K562 (cell line): ENCODE measurements around the gene FGFR4. TPM values are rescaled to one million over a fixed set of nuclear protein-coding genes. Genes with fewer than 3 reads are reported as not detected.
A peak's percentile ranks its signal among the peaks of the same experiment; 100 is the strongest.

Experiments
- ATAC-seq: fragments of 200-7000 bp; cut with Tn5 transposase; 3 replicates; pipeline ENCODE4 v1.9.1; 2020; ENCODE audit warnings: moderate library complexity
- BruUV-seq: library from RNA; stranded (reverse); fragments of 400-500 nt; replicated peaks from 2 replicates; lab custom pipeline; 2021; lab: Mats Ljungman, UMichigan
- CTCF ChIA-PET: fragments of 300-600 bp; formaldehyde crosslinking; extraction: SDS; loops from one replicate; lab custom pipeline; 2021; ENCODE audit warnings: low intra/inter-chr PET ratio; lab: Yijun Ruan, JAX
- POLR2A ChIA-PET: fragments of 300-600, 350-650 bp; sonication (Branson Sonifier 250); formaldehyde crosslinking; extraction: SDS; loops from one replicate; lab custom pipeline; 2021; ENCODE audit warnings: antibody characterized with exemption, inconsistent platforms; lab: Yijun Ruan, JAX
- DNase-seq, 4 experiments: peaks; one replicate each; pipeline versions ENCODE4 v3.0.0 to v3.0.0-alpha.2; 2011 to 2018; ENCODE audit warnings: low spot score in 3 of 4, mixed read lengths in 3 of 4; ENCODE audit errors: extremely low read depth in 1 of 4
- FAIRE-seq: peaks from 2 replicates; lab custom pipeline; 2011; peaks lifted over from hg19 to GRCh38; lab: Jason Lieb, UNC
- H2AFZ ChIP-seq: 2 replicates; pipeline ENCODE4 v1.6.0; 2011; ENCODE audit warnings: low read depth, low read length, control low read depth, inconsistent platforms
- H3K27ac ChIP-seq: fragments of 200-600 bp; 3 replicates; pipeline ENCODE4 v1.8.0; 2011; ENCODE audit warnings: low read depth, mild to moderate bottlenecking, control low read depth, inconsistent platforms, low read length, moderate library complexity, mixed read lengths; ENCODE audit errors: extremely low read depth
- H3K27me3 ChIP-seq, 2 experiments: fragments of 300-600 bp in 1 of 2; 2 replicates in 1 of 2; 3 replicates in 1 of 2; pipeline versions ENCODE4 v1.6.0 to v1.8.0; 2011; ENCODE audit warnings: inconsistent platforms in 2 of 2, low read length in 2 of 2, mild to moderate bottlenecking in 1 of 2, mixed read lengths in 1 of 2, moderate library complexity in 1 of 2; ENCODE audit not compliant: control insufficient read depth in 2 of 2, insufficient read depth in 2 of 2
- H3K36me3 ChIP-seq: fragments of 300-600 bp; 3 replicates; pipeline ENCODE4 v1.8.0; 2011; ENCODE audit warnings: mild to moderate bottlenecking, low read length, inconsistent platforms; ENCODE audit not compliant: control insufficient read depth, insufficient read depth
- H3K4me1 ChIP-seq, 2 experiments: fragments of 200-600 bp in 1 of 2; replicated peaks in 1 of 2; 2 replicates in 1 of 2; 3 replicates in 1 of 2; pipeline versions ENCODE4 v1.5.1 to v1.8.0; 2011; ENCODE audit warnings: inconsistent platforms in 2 of 2, low read length in 2 of 2, mild to moderate bottlenecking in 1 of 2, mixed read lengths in 1 of 2, moderate library complexity in 1 of 2; ENCODE audit not compliant: control insufficient read depth in 2 of 2, insufficient read depth in 2 of 2
- H3K4me2 ChIP-seq: 2 replicates; pipeline ENCODE4 v1.6.1; 2011; ENCODE audit warnings: low read length, control low read depth, inconsistent platforms, mixed read lengths; ENCODE audit not compliant: insufficient read depth
- H3K4me3 ChIP-seq: fragments of 200-600 bp; sonication (generic), shearing (Covaris generic); 2 replicates; pipeline ENCODE4 v1.5.1; 2016; ENCODE audit warnings: control low read depth, inconsistent platforms
- H3K79me2 ChIP-seq: fragments of 200-600 bp; 3 replicates; pipeline ENCODE4 v1.8.0; 2011; ENCODE audit warnings: low read length, inconsistent platforms; ENCODE audit not compliant: control insufficient read depth, insufficient read depth
- H3K9ac ChIP-seq, 2 experiments: 2 replicates each; pipeline versions ENCODE4 v1.6.0 to v1.6.1; 2011; ENCODE audit warnings: low read depth in 2 of 2, low read length in 2 of 2, control low read depth in 1 of 2, inconsistent platforms in 1 of 2, mild to moderate bottlenecking in 1 of 2, mixed read lengths in 1 of 2; ENCODE audit not compliant: insufficient read depth in 1 of 2
- H3K9me1 ChIP-seq: one replicate; pipeline ENCODE4 v1.6.0; 2011; ENCODE audit warnings: inconsistent platforms, mild to moderate bottlenecking, low read length, moderate library complexity; ENCODE audit not compliant: control insufficient read depth, insufficient read depth
- H3K9me3 ChIP-seq: replicated peaks from 2 replicates; pipeline ENCODE4 v1.5.1; 2011; ENCODE audit warnings: low read depth, low read length, inconsistent platforms; ENCODE audit not compliant: control insufficient read depth, insufficient read depth
- H4K20me1 ChIP-seq: replicated peaks from 2 replicates; pipeline ENCODE4 v1.6.1; 2011; ENCODE audit warnings: low read length, inconsistent platforms, mixed read lengths; ENCODE audit not compliant: control insufficient read depth, insufficient read depth
- AFF1 ChIP-seq, 2 experiments: fragments of 450-650 bp; IDR thresholded peaks; 2 replicates each; pipeline ENCODE4 v1.6.1; 2018; ENCODE audit warnings: mild to moderate bottlenecking in 2 of 2, low read depth in 1 of 2; ENCODE audit not compliant: partially characterized antibody in 2 of 2
- FOS ChIP-seq: IDR thresholded peaks from 3 replicates; pipeline ENCODE4 v1.6.1; 2011; ENCODE audit not compliant: insufficient read length; ENCODE audit errors: extremely low read depth
- OTX1 ChIP-seq: fragments of 450-650 bp; formaldehyde crosslinking; IDR thresholded peaks from 2 replicates; pipeline ENCODE4 v1.4.0; 2022; ENCODE audit warnings: mild to moderate bottlenecking
- ZBTB7A ChIP-seq: IDR thresholded peaks from 2 replicates; pipeline ENCODE4 v1.6.1; 2011; ENCODE audit warnings: low read depth, mild to moderate bottlenecking, low read length, moderate library complexity, borderline replicate concordance; ENCODE audit not compliant: control insufficient read depth
- ZKSCAN1 ChIP-seq: fragments of 150-350 bp; IDR thresholded peaks from 2 replicates; pipeline ENCODE4 v1.6.1; 2016; ENCODE audit warnings: low read depth, low read length
- WGBS: fragments of 100-300 bp; shearing (Covaris generic); methylation state at CpG from one replicate; pipeline ENCODE4 v1.1.6; 2016; ENCODE audit warnings: low coverage, mixed read lengths; ENCODE audit not compliant: insufficient coverage; ENCODE audit errors: missing lambda C conversion rate; 5-methylcytosine and 5-hydroxymethylcytosine counted together
- in situ Hi-C: fragments of 300-500 bp; cut with MboI; formaldehyde crosslinking; loops from 4 replicates; pipeline ENCODE4 v1.15.0; 2018; ENCODE audit warnings: inconsistent platforms, mixed read lengths
- intact Hi-C: fragments of 100-400 bp; cut with micrococcal nuclease; formaldehyde crosslinking; loops from 2 replicates; pipeline ENCODE4 v1.14.2; 2022
- polyA plus RNA-seq, 8 experiments: library from polyadenylated mRNA; depleted of rRNA in 4 of 8; stranded (reverse) in 5 of 8; unstranded in 3 of 8; fragments of >200 nt; fragmentation: Nextera tagmentation in 2 of 8; fragmentation: Illumina TruSeq in 1 of 8; extraction: Ambion mirVana in 2 of 8; extraction: Trizol in 1 of 8; gene quantifications; 2 replicates each; pipeline versions ENCODE4 v1.2.1 to v1.2.3, GENCODE V29; 2011 to 2014; ENCODE audit warnings: inconsistent platforms in 1 of 8, missing spikeins in 1 of 8
- total RNA-seq, 7 experiments: library from RNA; depleted of rRNA in 6 of 7; stranded (reverse); fragments of >200 nt in 6 of 7; fragmentation: Illumina TruSeq in 2 of 7; extraction: Trizol in 2 of 7; gene quantifications; 2 replicates each; pipeline versions ENCODE4 v1.2.1 to v1.2.3, GENCODE V29; 2011 to 2021; ENCODE audit warnings: low replicate concordance in 1 of 7

FGFR4 gene
- total and polyA plus RNA-seq, 9 of the 15 experiments (the other 6 are each of a cell fraction or from before 2014, with no cell fraction given), result 0.76 to 35.4 (median 7.5) TPM

GRCh38 chr5:177040814-177041420, 45.8 kb upstream of the FGFR4 start (continued):
- TF ChIP-seq AFF1 (IDR thresholded peaks at IDR 0.05; ENCODE audit: low read depth in 1 of 2, partially characterized antibody in 2 of 2), result no peak
- no peak for TF ChIP-seq FOS

- Histone ChIP-seq H3K4me2 (no peak overlapping the region), H3K79me2 (peaks cover 18% of the 10 kb centered on the region), H3K27me3 (no peaks in the 10 kb centered on the region), H2AFZ (no peak overlapping the region), H3K36me3 (peaks cover 74% of the 10 kb centered on the region), H3K9me3 (no peaks in the 10 kb centered on the region; the same call in 1 of the 2 replicates), H4K20me1 (no peaks in the 10 kb centered on the region; the same call in 1 of the 2 replicates), H3K9me1 (no peaks in the 10 kb centered on the region), H3K4me3 (no peak overlapping the region), H3K27ac (no peak overlapping the region), H3K9ac (no peak overlapping the region), H3K4me1 (no peaks in the 10 kb centered on the region; a peak in 1 of 5 replicates)
- WGBS, result 96% methylated on average over 2 of the region's 2 CpGs
- CTCF ChIA-PET, result no interaction called here
- POLR2A ChIA-PET, result interaction anchor here (1.6 kb wide), 1 partner anchor 9 kb away, joined by 4 read pairs; no protein-coding TSS in a partner anchor
- BruUV-seq, result no TSS peak
- intact Hi-C loops (no loop called here), in situ Hi-C loops (no loop called here)
- FAIRE-seq, result no peak
- TF ChIP-seq ZKSCAN1 (peak; percentile 97), ZBTB7A (no peak), OTX1 (no peak)
- no peak for DNase-seq
- no peak for ATAC-seq
These were observed 44.8 kb upstream of the FGFR4 start for GRCh38 chr5:177041936-177042335.
